Limb (tissue), 2 donors: ENCODE measurements around the gene CLEC3B.
"Not testable (repeated sequence)": the region's sequence is repeated elsewhere in the genome, so short reads cannot be mapped to it uniquely, and the experiment has no call there.

Source experiments
- DNase-seq, 2 donors: peaks; one replicate each; pipeline ENCODE4 v3.0.0-alpha.2; 2016; ENCODE audit errors: extremely low spot score in 2 of 2

Gene CLEC3B

DNA sequence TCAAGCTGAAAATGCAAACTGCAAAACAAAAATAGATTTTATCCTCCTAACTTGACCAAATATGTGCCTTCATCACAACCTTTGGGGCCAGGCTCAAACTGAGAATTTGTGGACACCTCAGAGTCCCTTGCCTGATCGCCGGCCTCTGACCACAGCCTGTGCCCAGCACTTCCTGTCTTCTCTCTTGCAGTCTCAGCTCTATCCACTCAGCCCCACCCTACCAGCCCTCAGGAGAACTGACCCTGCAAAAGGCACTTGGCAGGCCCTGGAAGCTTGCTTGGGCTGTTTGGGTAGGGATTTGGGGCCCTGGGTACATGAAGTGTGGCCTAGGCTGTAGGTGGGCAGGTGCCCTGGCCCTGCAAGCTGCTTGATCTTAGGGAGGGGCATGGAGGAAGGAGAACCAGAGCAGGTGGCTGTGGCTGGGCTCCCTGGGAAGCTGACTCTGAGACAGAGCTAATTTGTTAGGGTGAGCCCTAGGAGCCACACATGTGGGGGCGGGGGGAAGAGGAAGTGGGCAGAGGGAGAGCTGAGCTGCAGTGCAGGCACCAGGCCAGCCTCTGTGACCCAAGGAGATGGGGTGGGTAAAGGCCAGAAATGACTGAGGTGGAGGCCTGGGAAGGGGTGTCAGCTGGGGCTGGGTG lies 8.6 kb downstream of the CLEC3B start:
- no peak for DNase-seq

- peak in 1 of 2 donors; percentile 70 for DNase-seq
These were observed 9.6 kb downstream of the CLEC3B start for GRCh38 chr3:45035441-45036301.

DNA sequence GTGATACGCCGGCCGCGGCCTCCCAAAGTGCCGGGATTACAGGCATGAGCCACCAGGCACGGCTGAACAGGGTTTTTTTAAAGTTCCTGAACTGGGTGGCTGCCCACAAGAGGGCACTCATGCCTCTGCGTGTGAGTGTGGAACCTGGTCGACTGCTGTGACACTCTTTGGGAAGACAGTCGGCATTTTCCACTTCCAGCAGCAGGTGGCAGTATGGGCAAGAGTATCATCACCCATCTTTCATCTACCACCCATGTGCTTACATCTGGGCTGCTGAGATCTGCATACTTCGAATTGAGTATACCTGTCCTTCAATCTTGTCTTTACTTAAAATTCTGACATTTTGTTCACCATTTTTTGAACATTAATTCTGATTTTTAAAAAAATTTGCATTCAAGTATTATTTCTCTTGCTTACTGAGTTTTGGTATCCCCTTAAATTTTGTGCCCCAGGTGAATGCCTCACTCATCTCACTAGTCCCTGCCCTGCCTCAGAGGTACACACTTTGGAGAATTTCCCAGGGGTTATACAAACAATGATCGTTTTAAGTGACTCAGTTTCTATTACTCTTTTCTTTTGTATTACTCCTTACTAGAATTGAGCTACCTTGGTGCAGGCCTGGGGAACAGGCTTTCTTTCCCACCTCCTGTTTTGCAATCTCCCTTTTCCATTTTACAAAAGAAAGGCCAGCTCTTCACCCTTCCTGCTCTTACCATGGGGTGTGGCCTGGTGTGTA lies 11.8 kb downstream of the CLEC3B start:
- peak; percentile 90 for DNase-seq

GRCh38 chr3:45041666-45042065 lies 15.6 kb downstream of the CLEC3B start:
- DNase-seq, result no peak

- no peak for DNase-seq
These were observed 16.1 kb downstream of the CLEC3B start for GRCh38 chr3:45042162-45042561.

- no peak for DNase-seq
These were observed 17.7 kb downstream of the CLEC3B start for GRCh38 chr3:45043728-45044299.

DNA sequence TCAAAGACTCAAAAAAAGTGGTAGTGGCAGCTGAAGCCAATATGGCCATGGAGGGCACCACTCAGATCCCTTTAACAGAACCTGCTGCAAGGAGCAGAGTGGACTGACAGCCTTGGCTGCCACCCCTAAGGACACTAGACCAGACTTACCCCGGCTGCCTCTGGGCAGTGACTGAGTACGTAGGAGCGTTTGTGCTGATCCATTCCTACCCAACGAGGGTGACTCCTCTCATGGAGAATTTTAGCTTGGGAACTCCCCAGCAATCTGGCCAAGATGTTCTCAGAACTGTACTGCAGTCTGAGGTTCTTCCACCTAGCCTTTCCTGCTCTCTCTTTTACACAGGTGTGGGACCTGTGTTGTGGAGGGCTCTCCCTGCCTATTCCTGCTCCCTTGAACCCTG lies 22.1 kb downstream of the CLEC3B start:
- no peak for DNase-seq

DNA sequence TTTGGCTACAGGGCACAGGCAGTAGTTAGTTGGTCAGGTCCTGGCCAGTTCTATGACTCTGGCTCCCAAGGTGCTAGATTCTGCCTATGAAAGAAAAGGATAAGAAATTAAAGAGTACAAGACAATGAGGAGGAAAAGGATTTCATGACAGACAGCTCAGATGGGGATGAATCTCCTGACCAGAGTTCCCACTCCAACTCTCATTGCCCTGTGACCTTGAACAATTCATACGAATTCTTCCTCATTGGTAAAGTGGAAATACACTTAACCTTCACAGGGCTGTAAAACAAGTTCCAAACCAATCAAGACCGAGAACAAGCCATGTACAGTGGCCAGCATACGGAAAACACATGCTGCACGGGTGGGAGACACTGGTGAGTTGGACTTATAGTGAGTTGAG lies 23.7 kb downstream of the CLEC3B start:
- DNase-seq, result no peak

GRCh38 chr3:45051685-45052084 lies 25.6 kb downstream of the CLEC3B start:
- no peak for DNase-seq

DNA sequence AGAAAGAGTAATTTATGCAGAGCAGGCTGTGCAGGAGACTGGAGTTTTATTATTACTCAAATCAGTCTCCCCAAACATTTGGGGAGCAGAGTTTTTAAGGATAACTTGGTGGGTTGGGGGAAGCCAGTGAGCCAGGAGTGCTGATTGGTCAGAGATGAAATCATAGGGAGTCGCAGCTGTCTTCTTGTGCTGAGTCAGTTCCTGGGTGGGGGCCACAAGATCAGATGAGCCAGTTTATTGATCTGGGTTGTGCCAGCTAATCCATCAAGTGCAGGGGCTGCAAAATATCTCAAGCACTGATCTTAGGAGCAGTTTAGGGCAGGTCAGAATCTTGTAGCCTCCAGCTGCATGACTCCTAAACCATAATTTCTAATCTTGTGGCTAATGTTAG lies 27.7 kb downstream of the CLEC3B start:
- DNase-seq, result not testable (repeated sequence)

- DNase-seq, result peak in 1 of 2 donors; percentile 34
These were observed 28.2 kb downstream of the CLEC3B start for GRCh38 chr3:45054196-45054857.

DNA sequence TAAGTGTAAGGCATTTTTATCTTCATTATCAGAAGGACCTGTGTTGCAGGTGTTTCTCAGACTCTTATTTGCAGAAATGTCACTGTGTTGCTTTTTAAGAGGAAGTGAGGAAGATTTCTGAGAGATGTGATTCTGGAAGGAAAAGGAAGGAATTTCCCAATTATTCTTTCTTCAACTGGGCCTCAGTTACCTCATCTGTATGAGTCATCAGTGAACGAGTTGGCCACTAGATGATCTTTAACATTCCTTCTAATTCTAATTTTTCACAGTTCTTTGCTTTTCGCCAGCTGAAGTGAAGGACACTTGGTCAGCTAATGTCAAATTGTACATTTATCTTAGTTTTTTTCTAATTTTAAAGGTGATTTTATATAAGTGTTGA lies 28.9 kb downstream of the CLEC3B start:
- DNase-seq, result no peak

DNA sequence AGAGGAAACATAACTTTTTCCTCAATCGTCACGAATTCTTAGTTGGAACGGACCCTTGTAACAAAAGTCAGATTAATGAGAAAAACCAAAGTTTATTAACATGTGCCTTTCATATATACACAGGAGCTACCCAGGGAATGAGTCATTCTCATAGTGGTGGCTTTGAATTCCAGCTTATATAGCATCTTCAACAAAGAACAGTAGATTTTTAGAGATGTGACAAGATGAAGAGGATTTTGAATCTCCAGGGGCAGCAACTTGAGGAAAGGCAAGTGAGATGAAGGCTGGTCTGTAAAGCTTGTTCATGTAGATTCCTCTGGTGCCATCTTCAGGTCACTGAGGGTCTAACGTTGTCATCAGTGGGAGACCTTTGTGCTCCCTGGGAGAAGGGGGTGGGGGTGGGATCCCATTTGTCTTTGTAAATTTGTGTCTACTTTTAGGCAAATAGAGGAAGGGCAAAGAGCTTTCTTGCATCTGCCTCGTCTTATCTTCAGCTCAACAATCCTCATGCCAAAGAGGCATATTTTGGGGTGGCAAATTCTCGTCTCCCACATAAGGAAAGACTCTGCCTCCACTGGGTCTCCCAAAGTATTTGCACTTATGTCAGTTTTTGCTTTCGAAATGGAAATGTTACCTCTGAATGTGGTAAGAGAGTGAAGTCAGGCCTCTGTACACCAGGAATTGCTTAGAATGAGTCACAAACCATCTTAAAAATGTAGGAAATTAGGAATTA lies 29.5 kb downstream of the CLEC3B start:
- DNase-seq, result no peak

- no peak for DNase-seq
These were observed 30.7 kb downstream of the CLEC3B start for GRCh38 chr3:45056608-45057301.

DNA sequence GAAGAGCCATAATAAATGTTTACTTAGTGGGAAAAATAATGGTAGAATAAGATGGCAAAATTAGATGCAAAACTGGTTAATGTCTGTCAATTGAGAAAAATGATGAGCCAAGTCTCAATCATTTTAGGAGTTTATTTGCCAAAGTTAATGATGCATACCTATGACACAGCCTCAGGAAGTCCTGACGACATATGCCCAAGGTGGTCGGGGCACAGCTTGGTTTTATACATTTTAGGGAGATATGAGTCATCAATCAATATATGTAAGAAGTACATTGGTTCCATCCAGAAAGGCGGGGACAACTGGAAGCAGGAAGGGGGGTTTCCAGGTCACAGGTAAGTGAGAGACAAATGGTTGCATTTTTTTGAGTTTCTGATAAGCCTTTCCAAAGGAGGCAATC lies 31.5 kb downstream of the CLEC3B start:
- no peak for DNase-seq

GRCh38 chr3:45059132-45059531 lies 33.0 kb downstream of the CLEC3B start:
- no peak for DNase-seq

GRCh38 chr3:45060165-45060892 lies 34.2 kb downstream of the CLEC3B start:
- no peak for DNase-seq

DNA sequence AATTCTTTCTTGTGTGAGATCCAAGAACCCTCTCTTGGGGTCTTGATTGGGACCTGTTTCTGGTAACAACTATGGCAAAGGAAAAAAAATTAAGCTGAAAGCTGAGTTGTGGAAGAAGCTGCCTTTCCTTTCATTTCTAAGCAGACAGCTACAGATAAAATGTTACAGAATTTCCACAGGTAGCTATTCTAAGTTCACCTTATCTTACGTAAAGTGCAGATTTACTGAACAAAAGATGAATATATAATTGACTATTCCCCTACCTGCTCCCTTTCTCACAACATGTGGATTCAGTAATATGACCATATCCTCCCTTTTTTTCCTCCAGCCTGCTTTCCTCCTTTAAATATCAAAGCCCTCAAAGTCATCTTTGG lies 36.6 kb downstream of the CLEC3B start:
- no peak for DNase-seq

DNA sequence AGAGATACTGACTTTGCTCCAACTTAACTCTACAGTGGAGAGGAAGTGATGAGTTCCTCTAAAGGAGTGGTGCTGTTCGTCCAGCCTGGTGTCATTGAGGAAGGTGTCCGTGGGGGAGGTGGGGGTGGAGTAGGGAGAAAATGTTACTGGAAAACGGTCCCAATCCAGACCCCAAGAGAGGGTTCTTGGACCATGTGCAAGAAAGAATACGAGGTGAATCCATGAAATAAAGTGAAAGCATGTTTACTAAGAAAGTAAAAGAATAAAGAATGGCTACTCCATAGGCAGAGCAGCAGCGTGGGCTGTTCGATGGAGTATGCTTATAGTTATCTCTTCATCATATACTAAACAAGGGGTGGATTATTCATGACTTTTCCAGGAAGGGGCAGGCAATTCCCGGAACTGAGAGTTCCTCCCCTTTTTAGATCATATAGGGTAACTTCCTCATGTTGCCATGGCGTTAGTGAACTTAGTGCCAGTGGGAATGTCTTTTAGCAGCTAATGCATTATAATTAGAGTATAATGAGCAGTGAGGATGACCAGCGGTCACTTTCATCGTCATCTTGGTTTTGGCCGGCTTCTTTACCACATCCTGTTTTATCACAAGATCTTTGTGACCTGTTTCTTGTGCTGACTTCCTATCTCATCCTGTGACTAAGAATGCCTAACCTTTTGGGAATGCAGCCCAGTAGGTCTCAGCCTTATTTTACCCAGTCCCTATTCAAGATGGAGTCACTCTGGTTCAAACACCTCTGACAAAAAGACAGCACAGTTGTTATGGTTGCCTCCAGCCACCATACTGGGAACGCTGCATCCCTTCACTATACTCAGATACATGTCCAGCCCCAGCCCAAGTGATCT lies 38.6 kb downstream of the CLEC3B start:
- no peak for DNase-seq
